AG04450 (cell line): ENCODE measurements around the gene SEMA4A. TPM values are rescaled to one million over a fixed set of nuclear protein-coding genes. Genes with fewer than 3 reads are reported as not detected.

Source experiments
- CTCF ChIA-PET: fragments of 300-600, 350-600 bp; formaldehyde crosslinking; extraction: SDS; loops from one replicate; lab custom pipeline; 2022; ENCODE audit warnings: antibody characterized with exemption, inconsistent platforms; lab: Charles Lee
- POLR2A ChIA-PET: fragments of 350-600 bp; formaldehyde crosslinking; extraction: SDS; loops from one replicate; lab custom pipeline; 2021; ENCODE audit warnings: antibody characterized with exemption, inconsistent platforms; lab: Yijun Ruan, JAX
- DNase-seq: peaks from one replicate; pipeline ENCODE4 v3.0.0-alpha.2; 2011; ENCODE audit warnings: low read depth, low spot score
- H3K27ac ChIP-seq: one replicate; pipeline ENCODE4 v1.5.1; 2012; ENCODE audit warnings: low read depth, low read length, control low read depth
- H3K27me3 ChIP-seq: one replicate; pipeline ENCODE4 v1.6.0; 2012; ENCODE audit warnings: low read length; ENCODE audit not compliant: control insufficient read depth, insufficient read depth
- H3K4me3 ChIP-seq: 2 replicates; pipeline ENCODE4 v1.5.1; 2011; ENCODE audit warnings: mild to moderate bottlenecking, low read depth, low read length, control low read depth
- H3K9me3 ChIP-seq: 2 replicates; pipeline ENCODE4 v1.5.1; 2012; ENCODE audit warnings: low read length; ENCODE audit not compliant: control insufficient read depth, insufficient read depth
- polyA plus RNA-seq: library from polyadenylated mRNA; depleted of rRNA; stranded (reverse); fragments of >200 nt; gene quantifications from 2 replicates; pipeline ENCODE4 v1.2.3, GENCODE V29; 2011
- TF ChIP-seq, protein P1 (sequence below): IDR thresholded peaks from 2 replicates; pipeline ENCODE4 v1.5.1; 2011; ENCODE audit warnings: low read depth, low read length, control low read depth, inconsistent platforms

The SEMA4A gene
- polyA plus RNA-seq, 1 experiment, result 0.60 TPM

DNA sequence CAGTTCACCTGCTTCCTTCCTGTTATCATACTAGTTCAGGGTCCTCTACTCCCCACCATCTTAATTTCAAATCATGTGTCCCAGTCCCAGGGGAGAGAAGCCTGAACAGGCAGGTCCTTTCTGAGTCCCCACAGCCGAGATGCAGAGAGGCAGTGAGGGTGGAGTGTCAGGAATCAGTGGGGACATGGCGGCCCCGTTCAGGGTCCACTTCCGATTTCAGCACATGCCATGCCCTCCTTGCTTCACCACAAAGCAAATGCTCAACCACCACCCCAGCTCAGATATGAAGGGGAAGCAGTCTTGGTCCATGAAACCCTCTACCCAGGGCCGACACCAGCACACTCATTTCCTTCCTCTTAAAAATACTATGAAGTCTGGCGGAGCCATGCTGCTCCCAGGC lies 5.2 kb upstream of the SEMA4A start:
- Histone ChIP-seq H3K27ac (no peak overlapping the region), H3K9me3 (no peaks in the 10 kb centered on the region), H3K27me3 (peaks cover 13% of the 10 kb centered on the region), H3K4me3 (no peak overlapping the region)
- CTCF ChIA-PET, result interaction anchor here (0.7 to 8.4 kb wide), 6 partner anchors 29 to 171 kb away, joined by 3 to 136 read pairs (median 5); no protein-coding TSS in a partner anchor
- no peak for DNase-seq
- POLR2A ChIA-PET, result interaction anchor here (0.6 to 2.2 kb wide), 4 partner anchors 16 to 77 kb away, joined by 5 to 17 read pairs (median 8); no protein-coding TSS in a partner anchor
- TF ChIP-seq, protein P1, sequence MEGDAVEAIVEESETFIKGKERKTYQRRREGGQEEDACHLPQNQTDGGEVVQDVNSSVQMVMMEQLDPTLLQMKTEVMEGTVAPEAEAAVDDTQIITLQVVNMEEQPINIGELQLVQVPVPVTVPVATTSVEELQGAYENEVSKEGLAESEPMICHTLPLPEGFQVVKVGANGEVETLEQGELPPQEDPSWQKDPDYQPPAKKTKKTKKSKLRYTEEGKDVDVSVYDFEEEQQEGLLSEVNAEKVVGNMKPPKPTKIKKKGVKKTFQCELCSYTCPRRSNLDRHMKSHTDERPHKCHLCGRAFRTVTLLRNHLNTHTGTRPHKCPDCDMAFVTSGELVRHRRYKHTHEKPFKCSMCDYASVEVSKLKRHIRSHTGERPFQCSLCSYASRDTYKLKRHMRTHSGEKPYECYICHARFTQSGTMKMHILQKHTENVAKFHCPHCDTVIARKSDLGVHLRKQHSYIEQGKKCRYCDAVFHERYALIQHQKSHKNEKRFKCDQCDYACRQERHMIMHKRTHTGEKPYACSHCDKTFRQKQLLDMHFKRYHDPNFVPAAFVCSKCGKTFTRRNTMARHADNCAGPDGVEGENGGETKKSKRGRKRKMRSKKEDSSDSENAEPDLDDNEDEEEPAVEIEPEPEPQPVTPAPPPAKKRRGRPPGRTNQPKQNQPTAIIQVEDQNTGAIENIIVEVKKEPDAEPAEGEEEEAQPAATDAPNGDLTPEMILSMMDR, result no peak

DNA sequence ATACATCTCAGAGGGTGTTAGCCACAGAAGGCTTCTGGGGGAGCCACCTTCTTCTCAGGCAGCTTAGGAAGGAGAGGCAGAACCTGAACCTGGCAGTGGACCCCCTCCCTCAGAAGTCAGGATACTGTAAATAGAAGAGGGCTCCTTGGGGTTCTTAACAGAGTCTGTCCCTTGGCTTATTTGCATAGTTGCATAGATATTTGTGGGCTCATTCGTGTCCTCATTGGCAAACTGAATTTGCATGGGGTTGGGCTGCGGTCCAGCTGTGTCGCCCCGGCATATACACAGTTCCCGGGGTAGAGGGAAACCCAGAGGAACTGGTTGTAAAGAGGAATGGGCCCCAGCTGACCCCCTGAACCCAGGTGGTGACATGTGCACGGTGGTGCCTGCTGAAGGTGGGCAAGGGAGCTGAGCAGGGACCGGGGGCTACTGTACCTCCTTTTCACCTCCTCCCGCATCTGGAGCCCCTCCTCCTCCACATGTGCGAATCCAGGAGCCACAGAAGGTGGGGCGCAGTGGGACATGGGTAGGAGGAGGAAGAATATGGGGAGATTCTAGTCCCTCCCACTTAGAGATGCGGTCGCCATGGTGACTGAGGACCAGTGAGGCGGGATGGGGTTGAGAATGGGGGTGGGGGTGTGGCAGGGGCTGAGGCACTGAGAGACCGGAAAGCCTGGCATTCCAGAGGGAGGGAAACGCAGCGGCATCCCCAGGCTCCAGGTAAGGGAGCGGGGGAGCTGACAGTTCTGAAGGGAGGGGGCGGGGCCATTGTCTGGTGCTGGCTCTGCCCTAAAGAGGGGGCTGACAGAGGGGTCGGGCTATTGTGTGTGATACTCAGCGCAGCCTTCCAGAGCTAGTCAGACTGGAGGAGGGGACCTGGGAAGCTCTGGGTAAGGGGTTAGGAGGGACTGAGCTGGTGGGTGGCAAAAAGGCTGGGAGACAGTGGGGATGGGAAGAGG lies 3.7 kb upstream of the SEMA4A start:
- Histone ChIP-seq H3K4me3 (no peak overlapping the region), H3K27ac (no peak overlapping the region), H3K27me3 (peaks cover 13% of the 10 kb centered on the region), H3K9me3 (no peaks in the 10 kb centered on the region)
- no peak for DNase-seq
- POLR2A ChIA-PET, result interaction anchor here (0.8 to 1.3 kb wide), 4 partner anchors 8 to 84 kb away, joined by 3 to 4 read pairs (median 4); partner anchors contain the start of gene SLC25A44
- TF ChIP-seq, protein P1, result no peak
- CTCF ChIA-PET, result interaction anchor here (0.6 to 1.6 kb wide), 5 partner anchors 17 to 352 kb away, joined by 3 to 10 read pairs (median 6); no protein-coding TSS in a partner anchor

- POLR2A ChIA-PET, result interaction anchor here (0.6 to 1.3 kb wide), 6 partner anchors 9 to 83 kb away, joined by 3 to 5 read pairs (median 4); partner anchors contain the start of gene SLC25A44
- CTCF ChIA-PET, result interaction anchor here (0.6 to 1.6 kb wide), 4 partner anchors 21 to 353 kb away, joined by 3 to 10 read pairs (median 5); partner anchors contain the start of gene SLC25A44
- Histone ChIP-seq H3K27me3 (peaks cover 13% of the 10 kb centered on the region), H3K9me3 (no peaks in the 10 kb centered on the region), H3K27ac (no peak overlapping the region), H3K4me3 (no peak overlapping the region)
- TF ChIP-seq, protein P1, result no peak
- DNase-seq, result no peak
Observed at GRCh38 chr1:156150333-156151011, 2.9 kb upstream of the SEMA4A start.

DNA sequence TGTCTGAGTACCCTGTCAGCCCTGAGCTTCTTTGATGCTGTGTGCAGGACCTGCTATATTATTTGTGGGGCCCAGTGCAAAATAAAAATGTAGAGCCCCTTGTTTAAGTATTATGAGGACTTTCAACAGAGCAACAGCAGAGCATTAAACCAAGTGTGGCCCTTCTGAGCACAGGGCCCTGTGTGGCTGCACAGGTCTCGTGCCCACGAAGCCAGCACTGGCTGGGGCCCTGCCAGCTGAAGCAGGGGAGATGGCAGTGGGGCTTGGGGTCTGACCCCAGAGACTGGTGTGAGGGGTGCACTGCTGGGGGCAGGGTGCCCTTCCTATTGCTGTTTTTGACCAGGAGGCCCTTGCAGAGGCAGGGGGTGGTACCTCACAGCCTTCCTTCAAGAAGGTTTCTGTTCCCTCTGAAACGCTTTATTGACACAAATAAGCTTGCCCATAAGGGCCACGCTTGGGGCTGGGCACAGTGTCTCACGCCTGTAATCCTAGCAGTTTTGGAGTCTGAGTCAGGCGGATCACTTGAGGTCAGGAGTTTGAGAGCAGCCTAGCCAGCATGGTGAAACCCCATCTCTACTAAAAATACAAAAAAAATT lies 2.2 kb upstream of the SEMA4A start:
- peaks cover 13% of the 10 kb centered on the region for H3K27me3 ChIP-seq
- POLR2A ChIA-PET, result interaction anchor here (0.7 to 1.3 kb wide), 4 partner anchors 10 to 66 kb away, joined by 3 to 4 read pairs (median 4); partner anchors contain the start of gene SLC25A44
- DNase-seq, result no peak
- H3K4me3 ChIP-seq, result no peak overlapping the region
- H3K9me3 ChIP-seq, result no peaks in the 10 kb centered on the region
- TF ChIP-seq, protein P1, result no peak
- CTCF ChIA-PET, result interaction anchor here (0.8 to 1.6 kb wide), 7 partner anchors 20 to 168 kb away, joined by 3 to 13 read pairs (median 6); partner anchors contain the start of gene SLC25A44
- no peak overlapping the region for H3K27ac ChIP-seq
